ENCODE measurements around the gene OPCML.

DNA sequence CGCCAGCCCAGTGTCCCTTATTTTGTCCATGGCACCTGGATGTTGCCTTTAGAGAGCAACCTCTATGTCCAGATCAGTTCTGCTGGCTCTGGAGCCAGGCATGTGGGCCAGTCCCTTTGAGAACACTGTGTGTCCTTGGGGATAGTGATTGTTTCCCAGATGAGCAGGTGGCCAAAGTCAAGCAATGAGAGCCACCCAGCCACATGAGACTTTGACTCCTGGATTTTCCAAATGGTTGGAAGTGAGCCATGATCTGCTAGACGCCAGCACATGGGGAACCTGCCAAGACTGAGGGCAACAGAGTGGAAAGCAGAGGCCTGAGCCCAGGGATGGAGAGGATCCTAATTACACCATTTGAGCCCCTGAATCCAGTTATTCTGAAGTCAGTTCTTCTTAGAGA, 479.8 kb downstream of the OPCML start:
- TF ChIP-seq EZH2 (IDR thresholded peaks at IDR 0.05; ENCODE audit: low read length): no peak
- TF ChIP-seq, protein P1, sequence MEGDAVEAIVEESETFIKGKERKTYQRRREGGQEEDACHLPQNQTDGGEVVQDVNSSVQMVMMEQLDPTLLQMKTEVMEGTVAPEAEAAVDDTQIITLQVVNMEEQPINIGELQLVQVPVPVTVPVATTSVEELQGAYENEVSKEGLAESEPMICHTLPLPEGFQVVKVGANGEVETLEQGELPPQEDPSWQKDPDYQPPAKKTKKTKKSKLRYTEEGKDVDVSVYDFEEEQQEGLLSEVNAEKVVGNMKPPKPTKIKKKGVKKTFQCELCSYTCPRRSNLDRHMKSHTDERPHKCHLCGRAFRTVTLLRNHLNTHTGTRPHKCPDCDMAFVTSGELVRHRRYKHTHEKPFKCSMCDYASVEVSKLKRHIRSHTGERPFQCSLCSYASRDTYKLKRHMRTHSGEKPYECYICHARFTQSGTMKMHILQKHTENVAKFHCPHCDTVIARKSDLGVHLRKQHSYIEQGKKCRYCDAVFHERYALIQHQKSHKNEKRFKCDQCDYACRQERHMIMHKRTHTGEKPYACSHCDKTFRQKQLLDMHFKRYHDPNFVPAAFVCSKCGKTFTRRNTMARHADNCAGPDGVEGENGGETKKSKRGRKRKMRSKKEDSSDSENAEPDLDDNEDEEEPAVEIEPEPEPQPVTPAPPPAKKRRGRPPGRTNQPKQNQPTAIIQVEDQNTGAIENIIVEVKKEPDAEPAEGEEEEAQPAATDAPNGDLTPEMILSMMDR (optimal IDR thresholded peaks at IDR 0.05 in 1 of 3, IDR thresholded peaks at IDR 0.05 in 1 of 3, conservative IDR thresholded peaks at IDR 0.05 in 1 of 3; ENCODE audit: extremely low read depth in 1 of 3, insufficient read depth in 2 of 3, low read length in 3 of 3): no peak

All from keratinocyte (primary cell).